ENCODE data around the gene LRMDA.
"Not testable (repeated sequence)": the region's sequence is repeated elsewhere in the genome, so short reads cannot be mapped to it uniquely, and the experiment has no call there.

Gene LRMDA

DNA sequence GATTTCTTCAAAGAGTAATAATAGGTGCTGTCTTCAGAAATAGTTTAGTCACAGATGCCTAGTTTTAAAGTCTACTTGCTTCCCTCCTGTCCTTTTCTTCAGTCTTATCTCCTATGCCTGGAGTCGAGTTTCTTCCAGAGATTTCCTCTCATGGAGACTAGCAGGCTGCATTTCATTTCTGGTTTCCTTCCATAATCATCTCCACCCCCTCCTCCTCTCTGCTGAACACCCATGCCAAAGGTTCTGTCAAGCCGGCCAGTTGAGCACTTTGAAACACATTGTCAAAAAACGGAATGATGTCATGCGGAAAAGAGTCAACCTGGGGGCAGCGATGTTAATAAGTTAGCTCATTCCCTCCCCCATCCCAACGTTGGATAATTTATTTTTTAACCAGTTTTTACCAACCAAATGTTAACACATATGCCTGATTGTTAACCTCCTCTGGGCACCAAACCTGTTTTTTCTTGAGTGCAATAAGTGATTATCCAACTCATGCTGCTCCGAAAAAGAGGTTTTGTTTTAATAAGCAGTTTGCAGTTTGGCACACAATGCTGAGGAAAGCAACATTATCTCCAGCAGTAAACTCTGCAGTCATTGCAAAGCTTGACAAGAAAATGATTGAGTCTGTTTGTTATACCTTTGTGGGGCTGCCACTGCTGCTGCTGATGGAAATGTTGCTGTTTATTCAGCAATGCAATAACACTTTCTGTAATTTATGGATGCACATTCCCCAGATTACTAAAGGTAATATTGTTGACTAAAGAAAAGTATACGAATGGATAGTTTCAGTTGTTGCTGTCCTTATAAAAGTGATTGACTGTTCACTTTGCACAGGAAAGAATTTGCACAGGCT, 161.6 kb downstream of the LRMDA start:
- DNase-seq: no peak

DNA sequence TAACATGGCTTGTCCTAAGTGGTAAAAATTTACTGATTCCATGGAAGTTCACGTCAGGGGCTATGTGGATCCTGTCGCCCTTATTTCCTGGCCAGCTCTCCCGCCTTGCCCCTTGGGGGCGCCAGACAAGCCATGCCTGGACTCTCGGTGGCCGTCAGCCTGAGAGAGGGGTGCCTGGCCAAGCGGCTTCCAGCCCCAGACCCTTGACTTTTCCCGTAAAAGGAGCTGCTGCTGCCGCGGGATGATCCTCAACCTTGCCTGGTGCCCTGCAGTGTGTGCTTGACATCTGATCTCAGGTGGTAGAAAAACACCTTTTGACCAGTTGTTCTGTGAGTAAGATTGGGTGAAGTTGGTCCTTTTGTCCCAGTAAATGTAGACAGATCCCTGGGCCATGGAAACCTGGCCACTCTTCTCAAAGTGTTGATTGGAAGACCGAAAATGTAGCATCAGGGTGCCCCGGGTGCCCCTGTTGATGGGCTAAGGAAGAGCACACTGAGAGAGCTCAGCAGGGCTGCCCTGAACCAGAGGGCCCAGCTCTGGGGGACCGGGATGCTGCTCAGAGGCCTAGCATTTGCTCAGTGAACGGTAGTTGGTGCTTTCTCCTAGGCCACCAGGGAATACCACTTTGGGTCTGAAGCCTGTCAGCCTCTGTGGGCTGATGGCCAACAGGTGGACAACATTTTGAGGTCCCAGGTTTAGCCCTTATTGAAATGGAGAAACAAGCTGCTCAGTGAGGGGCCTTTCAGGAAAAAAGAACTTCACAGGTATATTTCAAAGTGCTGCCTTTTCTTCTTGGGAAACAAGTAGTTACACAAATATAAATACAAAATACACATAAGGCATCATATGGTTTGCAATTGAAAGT, 162.5 kb downstream of the LRMDA start:
- no peak for DNase-seq

DNA sequence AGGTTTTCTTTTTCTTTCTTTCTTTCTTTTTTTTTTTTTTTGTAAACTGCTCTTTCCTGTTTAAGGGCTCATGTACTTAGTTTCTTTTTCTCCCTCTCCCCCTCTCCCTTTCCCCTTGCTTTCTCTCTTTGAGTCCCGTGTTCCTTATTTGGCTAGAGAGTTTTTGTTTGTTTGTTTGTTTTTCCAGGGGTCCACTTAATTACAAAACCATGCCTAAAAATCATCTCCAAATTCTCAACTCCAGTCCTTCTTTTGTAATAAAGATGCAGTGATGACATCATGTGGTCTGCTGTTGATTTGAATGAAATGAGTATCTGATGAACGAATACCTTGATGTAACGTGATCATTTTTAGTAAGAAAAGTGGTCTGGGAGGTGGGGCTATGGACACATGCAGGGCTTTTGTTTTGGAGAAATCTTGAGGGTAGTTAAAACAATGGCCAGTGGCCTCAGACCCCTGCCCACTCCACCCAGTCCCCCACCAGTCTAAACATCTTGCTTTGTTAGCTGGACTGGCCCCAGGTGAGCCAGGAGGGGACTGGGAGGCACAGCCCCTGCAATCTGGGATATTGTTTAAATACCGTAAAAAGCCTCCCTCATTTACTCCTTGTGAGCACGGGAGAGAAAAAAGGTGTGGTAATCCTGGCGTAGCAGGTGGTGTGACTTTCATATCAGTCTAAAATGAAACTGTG, 165.7 kb downstream of the LRMDA start:
- no peak for DNase-seq

DNA sequence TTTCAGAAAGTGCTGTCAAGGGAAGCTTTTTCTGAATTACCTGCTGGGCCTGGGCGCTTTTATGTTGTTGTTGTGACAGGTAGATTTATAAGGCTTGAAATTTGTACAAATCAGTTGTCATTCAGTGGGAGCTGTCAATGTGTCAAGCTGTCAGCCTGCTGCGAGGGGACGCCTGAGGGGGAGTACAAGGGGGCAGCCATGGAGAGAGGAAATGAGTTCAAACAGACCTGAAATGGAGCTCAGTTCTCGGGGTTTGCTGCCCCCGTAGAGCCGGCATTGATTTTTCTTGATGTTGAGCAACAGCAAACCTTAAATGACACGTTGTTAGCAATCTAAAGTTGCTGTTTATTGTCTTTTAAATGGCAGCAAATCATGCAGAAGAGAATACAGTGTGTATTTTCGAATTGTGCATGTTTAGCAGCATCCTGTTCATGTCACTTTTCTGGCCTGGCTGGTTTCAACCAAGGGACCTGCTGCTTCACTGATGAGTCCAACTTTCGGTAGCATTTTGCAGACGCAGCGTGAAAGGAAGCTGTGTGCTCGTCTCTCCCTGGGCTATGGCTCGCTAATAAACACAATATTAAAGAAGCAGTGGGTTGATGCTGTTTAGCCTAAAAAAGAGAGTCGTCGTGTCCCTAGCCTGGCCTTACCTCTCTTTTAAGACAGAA, 166.5 kb downstream of the LRMDA start:
- DNase-seq: no peak

DNA sequence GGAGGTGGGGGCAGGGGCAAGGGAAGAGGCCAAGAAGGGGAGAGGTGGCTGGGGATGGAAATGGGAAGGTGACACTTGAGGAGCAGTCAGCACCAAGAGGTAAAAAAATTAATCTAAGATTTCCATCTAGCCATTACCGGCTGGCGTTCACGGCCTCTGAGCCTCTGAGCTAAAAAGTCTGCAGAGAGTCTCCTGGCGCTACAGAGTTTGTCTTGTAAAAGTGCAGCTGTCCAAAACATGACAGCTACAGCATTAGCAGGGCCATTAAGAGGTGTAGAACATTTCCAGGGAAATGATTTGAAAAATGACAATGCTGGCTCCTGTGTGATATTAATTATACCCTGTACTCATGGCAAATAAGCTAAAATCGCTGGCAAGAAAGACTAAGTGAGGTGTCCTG, 167.6 kb downstream of the LRMDA start:
- DNase-seq: no peak

DNA sequence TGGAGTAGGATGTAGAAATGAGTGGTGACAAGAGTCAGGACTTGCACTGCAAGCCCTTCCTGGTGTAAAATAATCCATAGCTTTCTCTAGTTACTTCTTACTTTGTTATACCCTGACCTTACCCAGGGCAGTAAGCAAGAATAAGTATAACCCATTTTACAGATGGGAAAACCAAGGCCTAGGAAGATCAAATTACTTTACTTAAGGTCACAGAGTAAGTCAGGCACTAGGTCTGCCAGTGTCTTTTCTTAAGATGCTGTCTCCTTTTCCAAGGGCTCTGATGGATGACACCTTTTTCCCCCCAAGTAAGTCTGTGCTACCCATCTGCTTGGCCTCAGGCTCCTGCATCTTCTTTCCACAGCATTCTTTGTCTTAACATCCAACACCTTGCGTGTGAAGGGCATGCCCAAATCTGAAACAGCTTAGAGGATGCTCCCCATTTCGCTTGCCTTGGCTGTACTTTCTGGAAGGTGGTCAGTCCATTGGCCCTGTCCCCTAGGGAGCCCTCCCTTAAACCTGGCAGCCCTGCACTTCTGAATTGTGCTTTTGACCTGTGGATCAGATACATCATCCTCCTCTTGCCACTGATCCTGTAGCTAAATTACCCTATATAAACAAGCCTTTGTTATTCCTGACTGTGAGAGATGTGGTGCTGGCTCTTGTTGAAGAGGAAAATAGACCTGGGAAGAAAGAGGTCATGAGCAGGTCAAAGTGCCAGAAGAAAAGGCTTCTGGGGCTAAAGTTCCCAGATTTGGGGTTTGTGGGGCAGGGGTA, 168.6 kb downstream of the LRMDA start:
- no peak for DNase-seq

DNA sequence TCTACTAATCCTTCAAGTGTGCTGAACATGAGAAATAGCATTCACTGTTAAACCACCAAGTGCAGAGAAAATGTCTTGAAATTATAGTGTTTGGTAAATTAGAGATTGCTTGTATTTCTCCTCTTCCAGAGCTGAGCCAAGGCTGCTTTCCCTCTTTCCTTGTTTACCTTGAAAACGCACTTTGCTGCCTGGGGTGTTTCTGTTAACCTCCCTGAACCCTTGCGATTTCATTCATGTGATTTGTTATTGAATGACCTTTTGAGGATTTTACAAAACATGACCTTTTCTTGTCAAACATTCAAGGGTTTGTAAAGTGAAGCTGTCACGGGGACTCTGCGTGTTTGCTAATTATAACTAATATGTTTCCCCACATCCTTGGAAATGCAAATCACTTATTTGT, 169.4 kb downstream of the LRMDA start:
- DNase-seq: no peak

DNA sequence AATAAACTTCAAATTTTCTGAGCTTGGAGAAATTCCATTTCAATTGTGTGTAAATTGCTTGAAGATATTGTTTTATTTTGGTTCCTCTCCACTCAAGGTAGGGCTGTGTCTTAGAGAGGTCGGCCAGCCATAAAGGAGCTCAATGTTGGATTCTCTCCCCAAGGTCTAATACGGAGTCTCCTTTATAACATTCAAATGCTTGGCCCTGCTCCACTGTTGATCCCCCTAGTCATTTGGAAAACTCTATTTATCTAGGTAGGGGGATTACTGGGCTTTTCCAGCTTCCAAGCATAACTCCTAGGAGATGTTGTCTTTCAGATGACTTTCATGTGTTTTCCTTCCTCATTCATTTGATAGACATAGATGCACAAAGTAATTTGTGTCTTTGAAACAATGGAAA, 170.9 kb downstream of the LRMDA start:
- no peak for DNase-seq

DNA sequence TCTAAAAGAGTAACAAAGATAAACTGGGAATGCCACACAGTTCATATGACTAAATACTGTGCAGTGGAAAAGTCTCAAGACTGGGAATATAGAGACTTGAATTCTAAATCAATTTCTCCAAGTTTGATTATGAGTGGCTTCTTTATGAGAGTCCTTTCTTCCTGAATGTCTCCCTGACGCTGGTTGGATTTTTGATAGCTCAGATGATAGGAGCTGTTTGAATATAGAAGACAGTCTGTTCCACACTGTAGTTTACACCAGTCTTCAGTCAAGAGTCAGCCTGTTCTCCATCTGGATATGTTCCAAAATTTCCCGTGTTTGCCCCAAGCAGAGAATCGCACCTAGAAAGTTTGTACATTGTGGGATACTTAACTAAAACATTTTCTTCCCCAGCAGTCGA, 173.7 kb downstream of the LRMDA start:
- DNase-seq: no peak

DNA sequence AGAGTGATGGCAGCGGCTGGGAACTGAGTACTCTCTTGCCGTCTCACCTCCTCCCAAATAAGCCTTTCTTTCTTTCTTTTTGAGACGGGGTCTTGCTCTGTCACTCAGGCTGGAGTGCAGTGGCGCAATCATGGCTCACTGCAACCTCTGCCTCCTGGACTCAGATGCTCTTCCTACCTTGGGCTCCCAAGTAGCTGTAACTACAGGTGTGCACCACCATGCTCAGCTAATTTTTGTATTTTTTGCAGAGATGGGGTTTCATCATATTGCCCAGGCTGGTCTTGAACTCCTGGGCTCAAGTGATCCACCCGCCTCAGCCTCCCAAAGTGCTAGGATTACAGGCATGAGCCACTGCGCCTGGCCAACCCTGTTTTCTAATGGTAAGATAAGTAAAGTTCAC, 174.4 kb downstream of the LRMDA start:
- not testable (repeated sequence) for DNase-seq

DNA sequence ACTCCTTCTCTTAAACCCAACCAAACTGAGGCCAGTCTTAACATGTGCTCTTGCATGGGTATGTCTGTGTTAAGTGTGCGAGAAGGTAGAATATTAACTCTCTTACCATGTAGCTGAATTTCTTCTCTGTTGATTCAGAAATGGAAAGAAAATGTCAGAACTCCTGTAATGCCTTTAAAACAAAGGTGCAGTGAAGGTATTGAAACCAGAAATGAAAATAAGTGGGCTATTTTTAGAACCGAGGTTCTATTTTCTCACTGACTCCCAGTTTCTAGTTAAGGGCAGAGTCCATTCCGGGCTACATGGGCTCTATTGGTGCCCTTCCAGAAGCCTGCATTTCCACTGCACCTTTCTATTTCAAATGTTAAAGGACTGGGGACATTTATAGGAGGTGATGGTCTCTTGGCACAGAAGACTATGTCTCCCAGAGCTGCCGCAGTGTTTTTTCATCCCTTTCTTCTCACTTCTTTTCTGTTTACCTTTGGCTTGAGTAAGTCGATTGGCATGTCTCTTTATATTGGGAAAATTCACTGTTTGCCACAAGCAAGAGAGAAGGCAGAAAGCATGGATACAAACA, 174.9 kb downstream of the LRMDA start:
- no peak for DNase-seq

DNA sequence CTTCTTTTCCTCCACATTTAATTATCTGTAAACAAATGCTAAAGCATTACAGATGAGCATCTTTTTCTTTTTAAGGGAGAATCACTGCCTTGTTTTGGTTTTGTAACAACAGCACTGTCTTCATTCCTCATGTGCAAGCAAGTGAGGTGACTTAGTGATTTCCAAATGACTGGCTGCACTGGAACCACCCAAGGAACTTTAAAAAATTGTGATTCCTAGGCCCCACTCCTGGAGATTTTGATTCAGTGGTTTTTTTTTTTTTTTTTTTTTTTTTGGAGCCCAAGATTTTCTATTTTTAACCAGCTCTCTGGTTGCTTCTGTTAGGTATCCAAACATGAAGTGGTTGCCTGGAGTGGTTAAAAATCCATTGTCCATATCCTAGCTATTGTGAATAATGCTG, 176.2 kb downstream of the LRMDA start:
- DNase-seq: no peak

DNA sequence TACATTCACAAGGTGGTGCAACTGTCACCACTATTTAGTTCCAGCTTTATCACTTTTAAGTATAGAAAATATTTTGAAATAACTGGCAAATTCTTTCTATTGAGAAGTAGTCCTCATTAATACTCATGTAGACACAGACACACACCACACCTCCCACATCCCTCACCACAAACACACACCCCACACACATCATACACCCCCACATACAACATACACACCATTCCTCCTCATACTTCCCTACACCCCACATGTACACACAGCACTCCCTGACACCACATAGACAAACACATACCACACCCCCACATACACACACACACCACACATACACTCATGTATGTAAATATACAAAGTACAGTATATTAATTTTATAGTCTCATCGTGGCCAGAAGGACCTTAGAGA, 178.8 kb downstream of the LRMDA start:
- no peak for DNase-seq

DNA sequence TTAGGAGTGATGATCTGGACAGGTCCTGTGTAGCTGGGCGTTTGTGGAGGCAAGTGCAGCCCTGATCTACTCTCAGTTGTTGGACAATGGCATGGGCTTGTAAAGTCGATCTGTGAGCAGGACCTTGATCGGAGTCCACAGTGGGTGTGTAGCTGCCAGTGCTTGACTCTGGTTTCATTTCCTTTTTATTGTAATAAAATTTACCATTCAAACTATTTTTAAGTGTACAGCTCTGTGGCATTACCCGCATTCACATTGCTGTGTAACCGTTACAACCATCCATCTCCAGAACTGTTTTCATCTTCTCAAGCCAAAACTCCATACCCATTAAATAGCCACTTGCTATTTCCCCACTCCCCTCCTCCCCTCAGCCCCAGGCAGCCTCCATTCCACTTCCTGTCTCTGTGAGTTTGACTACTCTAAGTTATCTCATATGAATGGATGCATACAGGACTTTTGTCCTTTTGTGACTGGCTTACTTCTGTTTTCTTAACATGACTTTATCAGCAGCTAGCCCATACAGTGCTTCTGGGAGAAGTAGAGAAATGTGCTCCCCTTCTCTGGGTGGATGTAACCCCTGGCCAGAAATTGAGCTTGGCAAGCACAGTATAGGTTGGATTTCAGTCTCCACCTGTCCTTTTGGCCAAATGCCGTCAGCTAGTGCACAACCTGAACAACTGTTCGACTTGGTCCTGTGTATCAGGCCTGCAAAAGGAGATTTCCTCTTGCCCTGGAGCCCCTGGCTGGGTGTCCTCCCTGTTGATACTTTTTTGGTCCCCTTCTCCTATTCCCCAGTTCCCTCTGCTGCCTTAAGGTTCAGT, 180.0 kb downstream of the LRMDA start:
- no peak for DNase-seq

DNA sequence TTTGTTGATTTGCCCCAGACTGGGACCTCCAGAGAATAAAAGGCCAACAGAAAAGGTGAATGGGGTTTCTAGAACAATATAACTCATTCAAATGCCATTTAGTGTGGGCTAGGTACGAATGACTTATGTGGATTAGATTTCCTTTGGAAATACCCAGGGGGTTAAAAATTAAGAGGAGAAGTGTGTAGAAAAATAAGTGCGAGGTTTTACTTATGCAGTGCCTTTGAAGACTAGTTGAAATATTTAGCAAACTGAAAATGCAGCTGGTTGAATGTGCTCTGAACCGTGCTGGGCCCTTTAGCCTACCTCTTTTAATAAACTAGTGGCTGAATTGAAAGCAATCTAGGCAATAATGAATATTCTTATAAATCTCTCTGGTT, 180.6 kb downstream of the LRMDA start:
- DNase-seq: no peak

DNA sequence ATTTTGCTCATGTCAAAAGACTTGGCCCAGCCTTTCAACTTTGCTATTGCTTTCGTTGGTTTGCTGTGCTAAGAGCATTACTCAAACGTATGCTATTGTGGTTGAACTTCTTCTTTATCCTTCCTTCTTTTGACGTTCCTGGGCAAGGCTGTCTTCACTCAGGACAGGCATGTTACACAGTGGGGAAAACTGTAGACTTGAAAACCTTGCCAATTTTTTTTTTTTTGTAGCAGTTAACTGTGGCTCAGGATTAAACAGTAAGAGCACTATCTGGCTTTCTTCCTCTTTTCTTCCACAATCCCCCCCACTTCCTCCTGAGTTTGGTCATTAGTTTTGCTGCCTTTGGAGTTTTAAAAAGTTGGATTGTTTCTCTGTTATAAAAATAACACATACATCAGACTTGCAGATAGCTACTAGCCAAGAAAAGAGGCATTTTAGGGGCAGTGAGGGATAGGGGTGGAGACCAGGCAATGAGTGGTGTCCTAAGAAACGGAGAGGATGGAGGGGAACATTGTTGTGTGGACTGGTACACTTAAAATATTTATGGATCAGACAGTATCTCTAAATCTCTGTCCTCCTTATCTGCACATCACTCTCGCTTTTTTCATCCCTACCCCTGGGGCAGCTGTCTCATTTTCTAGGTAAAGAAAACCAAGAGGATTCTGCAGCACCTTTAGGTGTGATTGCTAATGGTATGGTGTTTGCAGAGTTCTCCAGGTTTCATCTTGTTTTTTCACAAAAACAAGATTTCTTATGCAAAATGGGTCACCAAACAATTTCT, 181.7 kb downstream of the LRMDA start:
- no peak for DNase-seq

DNA sequence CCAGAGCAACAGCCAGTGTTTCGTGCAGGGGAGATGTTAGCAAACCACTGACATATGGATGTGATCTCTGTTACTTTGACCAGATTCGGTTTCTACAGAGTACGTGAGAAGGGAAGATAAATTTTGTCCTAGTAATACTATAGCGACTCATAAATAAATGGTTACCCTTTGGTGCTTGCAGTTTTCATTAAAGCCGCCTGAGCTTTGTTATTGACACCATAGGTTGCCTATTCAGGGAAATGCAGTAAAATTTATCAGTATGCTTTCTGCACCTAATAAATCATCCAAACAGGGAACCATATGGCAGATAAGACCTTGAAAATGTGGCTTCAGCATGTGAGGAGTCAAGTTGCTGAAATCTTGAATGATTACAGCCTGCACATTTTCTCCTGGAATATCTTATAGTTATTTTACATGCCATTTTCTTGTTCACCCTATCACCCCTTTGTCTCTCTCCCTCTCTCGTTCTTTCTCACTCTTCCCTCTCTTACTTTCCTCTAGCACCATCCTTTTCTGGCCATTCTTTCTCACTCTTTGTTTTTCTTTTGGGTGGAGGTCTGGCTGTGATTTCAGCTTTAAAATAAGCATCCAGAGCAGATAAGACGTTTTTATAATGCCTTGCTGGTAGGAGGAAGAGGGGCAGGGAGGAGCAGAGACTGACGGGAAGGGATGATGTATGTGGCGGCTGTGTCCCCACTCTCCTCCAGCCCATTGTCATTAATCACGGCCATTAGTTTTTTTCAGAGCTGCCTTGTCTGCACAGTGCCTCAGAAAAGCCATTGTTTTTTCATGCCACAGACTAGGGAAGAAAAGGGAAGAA, 182.5 kb downstream of the LRMDA start:
- DNase-seq: peak; percentile 11

DNA sequence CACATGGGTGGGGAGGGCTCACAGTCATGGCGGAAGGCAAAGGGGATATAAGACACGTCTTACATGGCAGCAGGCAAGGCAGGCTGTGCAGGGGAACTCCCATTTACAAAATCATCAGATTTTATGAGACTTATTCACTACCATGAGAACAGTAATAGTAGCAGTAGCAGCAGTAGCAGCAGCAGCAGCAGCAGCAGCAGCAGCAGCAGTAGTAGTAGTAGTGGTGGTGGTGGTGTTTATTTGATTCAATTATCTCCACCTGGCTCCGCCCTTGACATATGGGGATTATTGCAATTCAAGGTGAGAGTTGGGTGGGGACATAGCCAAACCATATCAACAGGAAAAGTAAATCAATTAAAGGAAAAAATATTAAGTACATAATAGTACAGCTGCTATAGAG, 184.7 kb downstream of the LRMDA start:
- DNase-seq: no peak

DNA sequence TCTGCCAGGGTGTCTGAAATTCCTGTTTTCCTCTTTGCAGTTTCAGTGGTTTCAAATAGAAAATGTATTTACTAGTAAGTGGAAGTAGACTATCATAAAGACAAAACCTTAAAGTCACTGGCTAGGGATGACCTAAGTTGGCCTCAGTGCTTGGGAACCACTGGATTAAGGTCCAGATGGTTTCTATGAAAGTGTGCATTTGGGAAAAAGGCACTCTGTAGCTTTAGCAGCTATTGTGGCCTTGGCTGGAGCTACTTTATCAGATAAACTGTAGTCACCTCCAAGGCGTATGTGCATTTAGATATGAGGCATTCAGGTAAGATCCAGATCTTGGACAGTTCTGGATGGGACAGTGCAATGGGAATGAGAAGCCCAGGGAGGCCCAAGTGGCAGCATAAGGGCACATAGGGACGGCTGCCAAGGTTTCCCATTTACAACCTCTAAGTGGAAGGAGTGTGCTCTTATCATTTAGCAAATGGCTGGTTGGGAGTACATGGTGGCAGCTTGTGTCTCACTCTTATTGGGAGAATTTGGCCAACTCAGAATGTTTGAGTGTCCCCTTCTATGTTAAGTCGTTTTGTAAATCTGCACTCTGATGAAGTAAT, 185.6 kb downstream of the LRMDA start:
- no peak for DNase-seq
